Caco-2 (cell line): ENCODE data around the gene SRD5A1. TPM values are rescaled to one million over a fixed set of nuclear protein-coding genes. Genes with fewer than 3 reads are reported as not detected.

Experiments used
- BruUV-seq: library from RNA; stranded (reverse); fragments of 400-500 nt; replicated peaks from 2 replicates; lab custom pipeline; 2021; lab: Mats Ljungman, UMichigan
- CTCF ChIA-PET: fragments of 300-600 bp; sonication (Branson Sonifier 250); formaldehyde crosslinking; loops from one replicate; lab custom pipeline; 2022; ENCODE audit warnings: antibody characterized with exemption; lab: Charles Lee
- POLR2A ChIA-PET: fragments of 300-600 bp; sonication (Branson Sonifier 250); formaldehyde crosslinking; loops from one replicate; lab custom pipeline; 2022; ENCODE audit warnings: antibody characterized with exemption; lab: Charles Lee
- DNase-seq, 2 experiments: peaks; one replicate each; pipeline versions ENCODE4 v3.0.0 to v3.0.0-alpha.2; 2020 to 2022
- H3K27me3 ChIP-seq: replicated peaks from 2 replicates; pipeline ENCODE4 v1.6.0; 2011; ENCODE audit warnings: low read length; ENCODE audit not compliant: control insufficient read depth, insufficient read depth
- H3K36me3 ChIP-seq: 2 replicates; pipeline ENCODE4 v1.5.1; 2011; ENCODE audit warnings: low read length; ENCODE audit not compliant: control insufficient read depth, insufficient read depth
- H3K4me1 ChIP-seq: fragments of 250-450 bp; sonication (Bioruptor Pico); 2 replicates; pipeline ENCODE4 v1.5.1; 2020; ENCODE audit warnings: mild to moderate bottlenecking
- H3K4me3 ChIP-seq: 2 replicates; pipeline ENCODE4 v1.5.1; 2011; ENCODE audit warnings: low read depth, mild to moderate bottlenecking, control low read depth, low read length
- H3K9me3 ChIP-seq: fragments of 250-450 bp; sonication (Bioruptor Pico); 2 replicates; pipeline ENCODE4 v1.5.1; 2020; ENCODE audit warnings: mild to moderate bottlenecking, moderate library complexity
- H3K27ac Mint-ChIP-seq: one replicate; pipeline ENCODE4 v1.8.0; 2022; ENCODE audit warnings: mixed read lengths; ENCODE audit not compliant: unreplicated experiment
- H3K27me3 Mint-ChIP-seq: one replicate; pipeline ENCODE4 v1.8.0; 2022; ENCODE audit warnings: mixed read lengths; ENCODE audit not compliant: insufficient read depth, unreplicated experiment
- H3K36me3 Mint-ChIP-seq: one replicate; pipeline ENCODE4 v1.8.0; 2022; ENCODE audit warnings: mild to moderate bottlenecking, mixed read lengths; ENCODE audit not compliant: insufficient read depth, unreplicated experiment
- H3K4me1 Mint-ChIP-seq: one replicate; pipeline ENCODE4 v1.8.0; 2022; ENCODE audit warnings: low read depth, mixed read lengths; ENCODE audit not compliant: unreplicated experiment
- H3K4me3 Mint-ChIP-seq: one replicate; pipeline ENCODE4 v1.8.0; 2022; ENCODE audit warnings: mild to moderate bottlenecking, moderate library complexity, mixed read lengths; ENCODE audit not compliant: unreplicated experiment
- H3K9me3 Mint-ChIP-seq: one replicate; pipeline ENCODE4 v1.8.0; 2022; ENCODE audit warnings: mixed read lengths; ENCODE audit not compliant: unreplicated experiment
- CTCF ChIP-seq, 2 experiments: fragments of 200-600 bp in 1 of 2; IDR thresholded peaks; 1 replicate in 1 of 2; 2 replicates in 1 of 2; pipeline versions ENCODE4 v1.5.1 to v1.8.0; 2011 to 2022; ENCODE audit warnings: antibody characterized with exemption in 1 of 2, control low read depth in 1 of 2, inconsistent platforms in 1 of 2, low read depth in 1 of 2, low read length in 1 of 2, mild to moderate bottlenecking in 1 of 2, moderate library complexity in 1 of 2; ENCODE audit not compliant: insufficient read depth in 1 of 2, severe bottlenecking in 1 of 2, unreplicated experiment in 1 of 2
- intact Hi-C: fragments of 100-400 bp; cut with micrococcal nuclease; formaldehyde crosslinking; loops from one replicate; pipeline ENCODE4 v1.10.0; 2022; ENCODE audit not compliant: unreplicated experiment
- total RNA-seq: library from RNA; stranded (reverse); gene quantifications from 2 replicates; pipeline ENCODE4 v1.2.3, GENCODE V29; 2022

The SRD5A1 gene
- total RNA-seq, 1 experiment from 2014 or later, result 19.4 TPM

- intact Hi-C loops, result loop anchor here (5.0 kb wide), 1 partner anchor 101 kb away; no protein-coding TSS in a partner anchor
- Histone ChIP-seq H3K9me3 (no peaks in the 10 kb centered on the region), H3K4me3 (peak overlapping the region; percentile 96), H3K27me3 (no peaks in the 10 kb centered on the region), H3K4me1 (peaks cover 7% of the 10 kb centered on the region; the same call in 1 of the 2 replicates), H3K36me3 (peaks cover 2% of the 10 kb centered on the region)
- ChIA-PET CTCF (no interaction called here), POLR2A (no interaction called here)
- H3K27ac Mint-ChIP-seq, result peak overlapping the region; percentile 99
- H3K27me3 Mint-ChIP-seq, result no peaks in the 10 kb centered on the region
- no peaks in the 10 kb centered on the region for H3K9me3 Mint-ChIP-seq
- H3K4me1 Mint-ChIP-seq, result peaks cover 12% of the 10 kb centered on the region
- BruUV-seq, result no TSS peak
- no peak for DNase-seq
- no peak for TF ChIP-seq CTCF (IDR thresholded peaks at IDR 0.05; ENCODE audit: insufficient read depth in 1 of 2, low read depth in 1 of 2, low read length in 1 of 2, severe bottlenecking in 1 of 2, unreplicated experiment in 1 of 2)
- peaks cover 56% of the 10 kb centered on the region for H3K36me3 Mint-ChIP-seq
- H3K4me3 Mint-ChIP-seq, result peak overlapping the region; percentile 100
These were observed 1.8 kb upstream of the SRD5A1 start for GRCh38 chr5:6631441-6631840.

- H3K9me3 ChIP-seq, result no peaks in the 10 kb centered on the region
- H3K4me1 ChIP-seq, result peaks cover 7% of the 10 kb centered on the region; the same call in 1 of the 2 replicates
- Mint-ChIP-seq H3K9me3 (no peaks in the 10 kb centered on the region), H3K27ac (peak overlapping the region; percentile 99), H3K27me3 (no peaks in the 10 kb centered on the region), H3K4me3 (peak overlapping the region; percentile 100), H3K36me3 (peaks cover 52% of the 10 kb centered on the region), H3K4me1 (peaks cover 12% of the 10 kb centered on the region)
- TSS peak; percentile 30 for BruUV-seq
- H3K4me3 ChIP-seq, result peak overlapping the region; percentile 96
- H3K36me3 ChIP-seq, result peaks cover 2% of the 10 kb centered on the region
- CTCF ChIA-PET, result no interaction called here
- peak; percentile 17 to 25 for TF ChIP-seq CTCF (IDR thresholded peaks at IDR 0.05; ENCODE audit: insufficient read depth in 1 of 2, low read depth in 1 of 2, low read length in 1 of 2, severe bottlenecking in 1 of 2, unreplicated experiment in 1 of 2)
- DNase-seq, result peak in 1 of 2 experiments; percentile 39
- H3K27me3 ChIP-seq, result no peaks in the 10 kb centered on the region
- intact Hi-C loops, result loop anchor here (5.0 kb wide), 1 partner anchor 100 kb away; no protein-coding TSS in a partner anchor
- POLR2A ChIA-PET, result interaction anchor here (0.5 to 1.1 kb wide), 5 partner anchors 9 to 254 kb away, joined by 3 to 13 read pairs (median 5); partner anchors contain the start of genes MED10 and TENT4A
These were observed 834 bp upstream of the SRD5A1 start for GRCh38 chr5:6632324-6632887.

- H3K27ac Mint-ChIP-seq, result peak overlapping the region; percentile 99
- ChIA-PET POLR2A (interaction anchor here (0.7 to 1.1 kb wide), 4 partner anchors 10 to 255 kb away, joined by 3 to 13 read pairs (median 4); partner anchors contain the start of genes MED10 and TENT4A), CTCF (no interaction called here)
- H3K4me3 Mint-ChIP-seq, result peak overlapping the region; percentile 100
- no peak for TF ChIP-seq CTCF (IDR thresholded peaks at IDR 0.05; ENCODE audit: insufficient read depth in 1 of 2, low read depth in 1 of 2, low read length in 1 of 2, severe bottlenecking in 1 of 2, unreplicated experiment in 1 of 2)
- H3K4me1 Mint-ChIP-seq, result peaks cover 12% of the 10 kb centered on the region
- H3K9me3 Mint-ChIP-seq, result no peaks in the 10 kb centered on the region
- Histone ChIP-seq H3K36me3 (peaks cover 2% of the 10 kb centered on the region), H3K9me3 (no peaks in the 10 kb centered on the region), H3K27me3 (no peaks in the 10 kb centered on the region), H3K4me3 (peak overlapping the region; percentile 96), H3K4me1 (peaks cover 7% of the 10 kb centered on the region; the same call in 1 of the 2 replicates)
- BruUV-seq, result no TSS peak
- no peaks in the 10 kb centered on the region for H3K27me3 Mint-ChIP-seq
- peak in 1 of 2 experiments; percentile 25 for DNase-seq
- intact Hi-C loops, result loop anchor here (1.0 to 5.0 kb wide), 4 partner anchors 80 to 255 kb away; partner anchors contain the start of genes MED10 and TENT4A
- H3K36me3 Mint-ChIP-seq, result peaks cover 42% of the 10 kb centered on the region
These were observed 417 bp downstream of the SRD5A1 start for GRCh38 chr5:6633469-6634245.
